Trophoblast cell (in vitro differentiated cells and primary cell): ENCODE results near the gene FMNL2.
A peak's percentile ranks its signal among the peaks of the same experiment; 100 is the strongest.

ENCODE experiments used
- DNase-seq, 2 donors: peaks; one replicate each; pipeline ENCODE4 v3.0.0-alpha.2; 2016
- H2AFZ ChIP-seq: 2 replicates; pipeline ENCODE4 v1.6.1; 2013; ENCODE audit warnings: low read length, moderate library complexity, mild to moderate bottlenecking; ENCODE audit not compliant: insufficient read depth, poor library complexity
- H2AK5ac ChIP-seq: 2 replicates; pipeline ENCODE4 v1.6.1; 2013; ENCODE audit warnings: mild to moderate bottlenecking, low read length
- H2BK120ac ChIP-seq: 2 replicates; pipeline ENCODE4 v1.6.1; 2013; ENCODE audit warnings: low read length, mild to moderate bottlenecking, moderate library complexity; ENCODE audit not compliant: insufficient read depth, poor library complexity
- H2BK12ac ChIP-seq: 2 replicates; pipeline ENCODE4 v1.6.1; 2013; ENCODE audit warnings: mild to moderate bottlenecking, low read length, moderate library complexity
- H2BK5ac ChIP-seq: 2 replicates; pipeline ENCODE4 v1.6.1; 2013; ENCODE audit warnings: low read length, low read depth, moderate library complexity, mild to moderate bottlenecking; ENCODE audit not compliant: poor library complexity
- H3K14ac ChIP-seq: 2 replicates; pipeline ENCODE4 v1.6.1; 2013; ENCODE audit warnings: mild to moderate bottlenecking, low read length
- H3K18ac ChIP-seq: 2 replicates; pipeline ENCODE4 v1.6.1; 2013; ENCODE audit warnings: mild to moderate bottlenecking, low read length
- H3K23ac ChIP-seq: 2 replicates; pipeline ENCODE4 v1.6.1; 2013; ENCODE audit warnings: low read length
- H3K27ac ChIP-seq: 2 replicates; pipeline ENCODE4 v1.5.1; 2013; ENCODE audit warnings: low read depth, mild to moderate bottlenecking, inconsistent platforms, low read length, moderate library complexity
- H3K27me3 ChIP-seq: 2 replicates; pipeline ENCODE4 v1.6.1; 2013; ENCODE audit warnings: inconsistent platforms, mild to moderate bottlenecking, low read length, moderate library complexity; ENCODE audit not compliant: insufficient read depth
- H3K36me3 ChIP-seq, 2 experiments: 1 replicate in 1 of 2; 2 replicates in 1 of 2; pipeline ENCODE4 v1.6.1; 2013; ENCODE audit warnings: low read length in 2 of 2, mild to moderate bottlenecking in 2 of 2, moderate library complexity in 1 of 2; ENCODE audit not compliant: insufficient read depth in 2 of 2, control insufficient read depth in 1 of 2
- H3K4ac ChIP-seq: 2 replicates; pipeline ENCODE4 v1.6.1; 2013; ENCODE audit warnings: low read depth, mild to moderate bottlenecking, low read length, moderate library complexity
- H3K4me1 ChIP-seq, 2 experiments: 1 replicate in 1 of 2; 2 replicates in 1 of 2; pipeline ENCODE4 v1.6.1; 2013; ENCODE audit warnings: low read length in 2 of 2, mild to moderate bottlenecking in 2 of 2, moderate library complexity in 1 of 2; ENCODE audit not compliant: insufficient read depth in 2 of 2, control insufficient read depth in 1 of 2
- H3K4me2 ChIP-seq: 2 replicates; pipeline ENCODE4 v1.6.1; 2013; ENCODE audit warnings: inconsistent platforms, mild to moderate bottlenecking, low read length, moderate library complexity
- H3K4me3 ChIP-seq: 2 replicates; pipeline ENCODE4 v1.5.1; 2013; ENCODE audit warnings: mild to moderate bottlenecking, low read depth, low read length, inconsistent platforms
- H3K79me1 ChIP-seq: one replicate; pipeline ENCODE4 v1.6.1; 2013; ENCODE audit warnings: low read length
- H3K79me2 ChIP-seq: 2 replicates; pipeline ENCODE4 v1.6.1; 2013; ENCODE audit warnings: low read length, mild to moderate bottlenecking; ENCODE audit not compliant: control insufficient read depth, insufficient read depth, poor library complexity
- H3K9ac ChIP-seq: 2 replicates; pipeline ENCODE4 v1.6.1; 2013; ENCODE audit warnings: mild to moderate bottlenecking, low read length
- H3K9me3 ChIP-seq: 2 replicates; pipeline ENCODE4 v1.6.1; 2013; ENCODE audit warnings: low read depth, mild to moderate bottlenecking, control low read depth, inconsistent platforms, low read length; ENCODE audit not compliant: insufficient read depth
- H4K12ac ChIP-seq: 2 replicates; pipeline ENCODE4 v1.6.1; 2013; ENCODE audit warnings: low read depth, mild to moderate bottlenecking, low read length, moderate library complexity
- H4K8ac ChIP-seq: 2 replicates; pipeline ENCODE4 v1.6.1; 2013; ENCODE audit warnings: low read depth, mild to moderate bottlenecking, low read length, moderate library complexity
- H4K91ac ChIP-seq: one replicate; pipeline ENCODE4 v1.6.1; 2013; ENCODE audit warnings: low read depth, mild to moderate bottlenecking, low read length, moderate library complexity
- WGBS: extraction: QIAGEN DNeasy Blood & Tissue Kit; methylation state at CpG from one replicate; pipeline ENCODE4 v1.1.7; 2013; ENCODE audit warnings: missing lambda C conversion rate; ENCODE audit not compliant: insufficient read length, insufficient coverage; ENCODE audit errors: extremely low coverage; 5-methylcytosine and 5-hydroxymethylcytosine counted together

FMNL2 gene

GRCh38 chr2:152449578-152449977, 114.6 kb downstream of the FMNL2 start:
- Histone ChIP-seq H3K9ac (no peak overlapping the region), H3K9me3 (no peaks in the 10 kb centered on the region), H2AK5ac (no peak overlapping the region), H3K23ac (no peak overlapping the region), H3K79me2 (no peaks in the 10 kb centered on the region), H3K14ac (no peak overlapping the region), H2BK12ac (no peak overlapping the region), H3K4me3 (no peak overlapping the region), H3K4me2 (no peak overlapping the region), H4K12ac (no peak overlapping the region), H3K4me1 (peaks cover 6 to 7% of the 10 kb centered on the region in 2 experiments), H4K8ac (no peak overlapping the region), H3K27me3 (no peaks in the 10 kb centered on the region), H2BK120ac (no peak overlapping the region), H4K91ac (no peak overlapping the region), H2AFZ (no peak overlapping the region), H3K4ac (no peak overlapping the region), H2BK5ac (no peak overlapping the region), H3K27ac (no peak overlapping the region), H3K18ac (no peak overlapping the region), H3K79me1 (peaks cover 2% of the 10 kb centered on the region), H3K36me3 (no peaks in the 10 kb centered on the region)
- no CpG with 5 or more reads among the region's 3 CpGs for WGBS
- DNase-seq, result peak in 1 of 2 donors; percentile 83

GRCh38 chr2:152450176-152450575, 115.2 kb downstream of the FMNL2 start:
- DNase-seq, result no peak
- WGBS, result no CpG with 5 or more reads among the region's 4 CpGs
- no peak overlapping the region for H4K12ac ChIP-seq
- H3K9me3 ChIP-seq, result no peaks in the 10 kb centered on the region
- H3K79me2 ChIP-seq, result no peaks in the 10 kb centered on the region
- H2BK120ac ChIP-seq, result no peak overlapping the region
- H2BK12ac ChIP-seq, result no peak overlapping the region
- no peak overlapping the region for H3K14ac ChIP-seq
- H4K91ac ChIP-seq, result no peak overlapping the region
- no peak overlapping the region for H3K27ac ChIP-seq
- no peak overlapping the region for H2AK5ac ChIP-seq
- H3K23ac ChIP-seq, result no peak overlapping the region
- H3K4me1 ChIP-seq, result peaks cover 6 to 7% of the 10 kb centered on the region in 2 experiments
- no peak overlapping the region for H2AFZ ChIP-seq
- H3K79me1 ChIP-seq, result peaks cover 2% of the 10 kb centered on the region
- no peak overlapping the region for H3K18ac ChIP-seq
- H3K9ac ChIP-seq, result no peak overlapping the region
- H4K8ac ChIP-seq, result no peak overlapping the region
- no peak overlapping the region for H3K4ac ChIP-seq
- H3K36me3 ChIP-seq, result no peaks in the 10 kb centered on the region
- no peak overlapping the region for H2BK5ac ChIP-seq
- H3K4me2 ChIP-seq, result no peak overlapping the region
- no peaks in the 10 kb centered on the region for H3K27me3 ChIP-seq
- H3K4me3 ChIP-seq, result no peak overlapping the region

GRCh38 chr2:152452256-152452973, 117.4 kb downstream of the FMNL2 start:
- Histone ChIP-seq H3K36me3 (no peaks in the 10 kb centered on the region), H4K12ac (no peak overlapping the region), H3K4me3 (no peak overlapping the region), H2AFZ (no peak overlapping the region), H3K4ac (no peak overlapping the region), H3K18ac (no peak overlapping the region), H2BK5ac (no peak overlapping the region), H3K9me3 (no peaks in the 10 kb centered on the region), H3K79me1 (peaks cover 2% of the 10 kb centered on the region), H3K79me2 (no peaks in the 10 kb centered on the region), H2AK5ac (no peak overlapping the region), H3K4me1 (peaks cover 9 to 10% of the 10 kb centered on the region in 2 experiments), H3K27me3 (no peaks in the 10 kb centered on the region), H2BK120ac (no peak overlapping the region), H3K14ac (no peak overlapping the region), H3K4me2 (no peak overlapping the region), H3K23ac (no peak overlapping the region), H2BK12ac (no peak overlapping the region), H4K91ac (no peak overlapping the region), H4K8ac (no peak overlapping the region), H3K27ac (no peak overlapping the region), H3K9ac (no peak overlapping the region)
- WGBS, result no CpG with 5 or more reads among the region's 13 CpGs
- no peak for DNase-seq

- Histone ChIP-seq H3K9me3 (no peaks in the 10 kb centered on the region), H3K79me2 (no peaks in the 10 kb centered on the region), H2BK120ac (no peak overlapping the region), H4K91ac (no peak overlapping the region), H3K4me3 (no peak overlapping the region), H3K4me2 (no peak overlapping the region), H3K9ac (no peak overlapping the region), H2BK5ac (no peak overlapping the region), H3K14ac (no peak overlapping the region), H4K12ac (no peak overlapping the region), H3K36me3 (no peaks in the 10 kb centered on the region), H2BK12ac (no peak overlapping the region), H3K27ac (no peak overlapping the region), H2AK5ac (no peak overlapping the region), H3K18ac (no peak overlapping the region), H3K27me3 (no peaks in the 10 kb centered on the region), H3K4ac (no peak overlapping the region), H3K4me1 (peaks cover 9 to 10% of the 10 kb centered on the region in 2 experiments), H4K8ac (no peak overlapping the region), H3K23ac (no peak overlapping the region), H3K79me1 (peaks cover 2% of the 10 kb centered on the region), H2AFZ (no peak overlapping the region)
- WGBS, result no CpG with 5 or more reads among the region's 9 CpGs
- DNase-seq, result no peak
Measured at GRCh38 chr2:152453129-152453911, 118.3 kb downstream of the FMNL2 start.
